Neural progenitor cell (in vitro differentiated cells): ENCODE results near the gene SYTL4.

Experiments used
- EZH2phosphoT487 ChIP-seq: fragments of 200-600 bp; sonication (generic); IDR thresholded peaks from 2 replicates; pipeline ENCODE4 v1.6.1; 2017; ENCODE audit warnings: antibody characterized with exemption
- TF ChIP-seq, protein P1 (sequence below): fragments of 200-600 bp; sonication (generic); IDR thresholded peaks from 2 replicates; pipeline ENCODE4 v1.5.1; 2017; ENCODE audit warnings: antibody characterized with exemption, mild to moderate bottlenecking

DNA sequence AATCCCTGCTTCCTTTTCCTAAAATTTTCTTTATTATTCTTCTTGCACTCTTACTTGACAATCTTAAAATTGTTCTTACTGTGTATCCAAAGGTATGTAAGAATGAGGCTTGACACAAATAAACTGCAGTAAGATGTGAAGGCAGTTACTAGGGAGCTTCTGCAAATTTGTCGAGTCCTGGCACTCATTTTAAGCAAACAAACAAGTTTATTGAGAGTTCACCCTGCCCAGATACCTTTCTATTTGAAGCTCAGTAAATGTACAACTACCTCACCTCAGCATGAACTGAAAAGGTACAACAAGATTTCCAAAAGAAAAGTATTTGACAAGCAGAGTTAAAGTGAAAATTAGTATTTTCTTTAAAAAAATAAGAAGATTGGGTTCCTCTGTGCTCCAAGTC lies 13.3 kb upstream of the SYTL4 start:
- TF ChIP-seq, protein P1, sequence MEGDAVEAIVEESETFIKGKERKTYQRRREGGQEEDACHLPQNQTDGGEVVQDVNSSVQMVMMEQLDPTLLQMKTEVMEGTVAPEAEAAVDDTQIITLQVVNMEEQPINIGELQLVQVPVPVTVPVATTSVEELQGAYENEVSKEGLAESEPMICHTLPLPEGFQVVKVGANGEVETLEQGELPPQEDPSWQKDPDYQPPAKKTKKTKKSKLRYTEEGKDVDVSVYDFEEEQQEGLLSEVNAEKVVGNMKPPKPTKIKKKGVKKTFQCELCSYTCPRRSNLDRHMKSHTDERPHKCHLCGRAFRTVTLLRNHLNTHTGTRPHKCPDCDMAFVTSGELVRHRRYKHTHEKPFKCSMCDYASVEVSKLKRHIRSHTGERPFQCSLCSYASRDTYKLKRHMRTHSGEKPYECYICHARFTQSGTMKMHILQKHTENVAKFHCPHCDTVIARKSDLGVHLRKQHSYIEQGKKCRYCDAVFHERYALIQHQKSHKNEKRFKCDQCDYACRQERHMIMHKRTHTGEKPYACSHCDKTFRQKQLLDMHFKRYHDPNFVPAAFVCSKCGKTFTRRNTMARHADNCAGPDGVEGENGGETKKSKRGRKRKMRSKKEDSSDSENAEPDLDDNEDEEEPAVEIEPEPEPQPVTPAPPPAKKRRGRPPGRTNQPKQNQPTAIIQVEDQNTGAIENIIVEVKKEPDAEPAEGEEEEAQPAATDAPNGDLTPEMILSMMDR = no peak
- no peak for TF ChIP-seq EZH2phosphoT487
